Measurements from ENCODE around the gene TRIM13.
"Not testable (repeated sequence)": the region's sequence is repeated elsewhere in the genome, so short reads cannot be mapped to it uniquely, and the experiment has no call there.

TRIM13 gene

DNA sequence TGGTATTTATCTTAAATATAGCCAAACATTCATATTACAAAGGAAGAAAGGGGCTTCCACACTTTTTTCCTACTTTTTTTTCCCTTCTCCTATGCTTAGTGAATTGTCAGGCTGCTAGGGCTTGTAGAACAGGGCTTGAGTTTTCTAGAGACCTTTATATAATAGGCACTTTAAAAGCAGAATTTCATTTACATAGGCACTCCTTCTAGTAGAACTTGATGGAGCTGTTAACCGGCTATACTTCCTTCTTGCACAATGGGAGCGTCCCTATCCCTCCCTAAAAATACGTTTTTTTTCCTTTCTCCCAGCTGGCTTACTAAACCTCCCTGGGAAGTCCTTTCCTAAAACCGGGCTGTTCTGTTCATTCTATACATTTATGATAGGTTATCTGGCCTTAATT is 1.1 kb downstream of the TRIM13 start:
- no peak for DNase-seq

DNA sequence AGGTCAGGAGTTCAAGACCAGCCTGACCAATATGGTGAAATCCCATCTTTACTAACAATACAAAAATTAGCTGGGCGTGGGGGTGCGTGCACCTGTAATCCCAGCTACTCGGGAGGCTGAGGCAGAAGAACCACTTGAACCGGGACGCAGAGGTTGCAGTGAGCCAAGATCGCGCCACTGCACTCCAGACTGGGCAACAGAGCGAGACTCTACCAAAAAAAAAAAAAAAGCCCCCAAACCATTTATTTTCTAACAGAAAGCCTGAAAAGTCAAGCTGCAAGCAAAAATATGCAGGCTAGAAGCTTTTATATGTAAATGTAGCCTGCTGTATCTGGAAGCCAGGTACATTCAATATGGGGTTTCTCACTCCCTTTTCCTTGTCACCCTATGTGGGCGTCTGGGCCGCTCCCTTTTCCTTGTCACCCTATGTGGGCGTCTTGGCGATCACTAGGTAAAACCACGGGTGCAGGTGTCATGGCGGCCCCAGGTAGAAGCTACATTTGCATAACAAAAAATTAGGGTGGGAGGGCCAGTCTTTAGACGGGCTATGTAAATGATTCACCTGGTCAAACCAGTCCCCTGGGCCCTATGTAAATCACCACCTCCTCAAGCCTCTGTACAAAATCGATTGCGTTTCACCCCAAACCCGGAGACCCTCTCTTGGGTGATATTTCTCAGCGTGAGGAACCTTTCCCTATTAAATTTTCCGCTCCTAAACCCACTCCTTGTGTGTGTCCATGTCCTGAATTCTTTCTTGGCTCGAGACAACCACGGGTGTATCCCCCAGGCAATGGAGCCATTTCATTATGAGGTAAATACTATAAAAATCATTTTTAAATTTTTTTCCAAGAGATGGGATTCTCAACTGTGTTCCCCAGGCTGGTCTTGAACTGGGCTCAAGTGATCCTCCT is 2.1 kb downstream of the TRIM13 start:
- DNase-seq = no peak

DNA sequence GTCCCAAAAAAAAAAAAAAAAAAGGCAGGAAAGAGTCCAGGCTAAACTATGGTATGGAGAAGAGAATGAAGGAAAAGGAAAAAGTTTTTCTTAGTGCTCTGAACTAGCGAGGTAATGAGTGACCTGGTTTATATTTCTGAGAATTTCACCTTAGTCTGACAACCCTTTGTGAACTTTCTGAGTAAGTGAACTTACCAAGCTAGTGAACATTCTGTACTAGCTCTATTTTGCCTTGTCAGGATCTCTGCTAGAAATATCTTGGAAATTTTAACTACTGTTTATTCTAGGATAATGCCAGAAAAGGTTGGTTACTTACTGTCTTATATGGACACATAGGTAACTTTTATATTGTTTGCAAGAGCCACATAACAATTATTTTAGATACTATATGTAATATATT is 4.4 kb downstream of the TRIM13 start:
- DNase-seq = no peak

DNA sequence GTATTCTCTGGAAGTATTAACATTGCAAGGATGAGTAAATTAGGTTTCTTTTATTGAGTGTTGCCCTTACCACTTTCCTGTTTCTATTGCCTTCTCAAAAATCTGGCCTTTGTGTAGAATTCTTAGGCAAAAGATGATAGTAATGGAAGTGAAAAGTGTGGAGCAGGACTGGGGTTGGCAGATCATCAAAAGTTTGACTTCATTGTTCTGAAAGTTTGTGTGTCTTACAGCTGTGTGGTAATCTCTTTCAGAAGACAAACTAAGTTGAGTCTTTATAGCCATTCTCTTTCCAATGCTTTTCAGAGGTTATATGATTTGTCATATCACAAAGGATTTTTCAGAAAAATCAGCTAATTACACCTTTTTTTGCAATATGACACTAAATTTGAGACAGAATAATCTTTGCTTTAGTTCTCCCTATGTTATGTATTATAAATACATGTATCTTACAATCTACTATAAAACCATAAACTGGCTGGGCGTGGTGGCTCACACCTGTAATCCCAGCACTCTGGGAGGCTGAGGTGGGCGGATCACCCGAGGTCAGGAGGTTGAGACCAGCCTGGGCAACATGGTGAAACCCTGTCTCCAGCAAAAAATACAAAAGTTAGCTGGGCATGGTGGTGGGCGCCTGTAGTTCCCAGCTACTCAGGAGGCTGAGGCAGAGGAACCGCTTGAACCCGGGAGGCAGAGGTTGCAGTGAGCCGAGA is 9.7 kb downstream of the TRIM13 start:
- DNase-seq = no peak

DNA sequence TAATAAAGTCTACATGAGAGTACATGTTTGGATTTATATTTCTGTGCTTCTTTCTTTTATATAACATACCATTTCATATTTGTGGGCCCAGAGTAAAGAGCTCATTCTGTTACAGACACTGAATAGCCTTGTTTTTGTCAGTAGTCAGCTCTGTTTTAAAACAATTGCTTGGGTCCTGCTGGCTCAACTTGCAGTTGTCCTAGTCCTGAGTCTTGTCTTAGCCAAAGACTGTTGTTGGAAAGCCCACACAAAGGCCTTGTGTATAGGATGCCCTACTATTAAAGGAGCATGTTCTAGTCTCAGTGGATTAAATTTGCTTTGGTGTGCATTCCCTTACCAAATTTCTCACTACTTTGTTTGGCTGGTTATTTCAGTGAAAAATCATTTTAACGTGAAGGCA is 14.6 kb downstream of the TRIM13 start:
- DNase-seq = no peak

DNA sequence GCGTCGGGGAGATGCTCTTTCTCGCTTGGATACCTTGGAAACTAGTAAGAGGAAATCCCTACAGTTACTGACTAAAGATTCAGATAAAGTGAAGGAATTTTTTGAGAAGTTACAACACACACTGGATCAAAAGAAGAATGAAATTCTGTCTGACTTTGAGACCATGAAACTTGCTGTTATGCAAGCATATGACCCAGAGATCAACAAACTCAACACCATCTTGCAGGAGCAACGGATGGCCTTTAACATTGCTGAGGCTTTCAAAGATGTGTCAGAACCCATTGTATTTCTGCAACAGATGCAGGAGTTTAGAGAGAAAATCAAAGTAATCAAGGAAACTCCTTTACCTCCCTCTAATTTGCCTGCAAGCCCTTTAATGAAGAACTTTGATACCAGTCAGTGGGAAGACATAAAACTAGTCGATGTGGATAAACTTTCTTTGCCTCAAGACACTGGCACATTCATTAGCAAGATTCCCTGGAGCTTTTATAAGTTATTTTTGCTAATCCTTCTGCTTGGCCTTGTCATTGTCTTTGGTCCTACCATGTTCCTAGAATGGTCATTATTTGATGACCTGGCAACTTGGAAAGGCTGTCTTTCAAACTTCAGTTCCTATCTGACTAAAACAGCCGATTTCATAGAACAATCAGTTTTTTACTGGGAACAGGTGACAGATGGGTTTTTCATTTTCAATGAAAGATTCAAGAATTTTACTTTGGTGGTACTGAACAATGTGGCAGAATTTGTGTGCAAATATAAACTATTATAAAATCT is 15.7 kb downstream of the TRIM13 start:
- DNase-seq = no peak

DNA sequence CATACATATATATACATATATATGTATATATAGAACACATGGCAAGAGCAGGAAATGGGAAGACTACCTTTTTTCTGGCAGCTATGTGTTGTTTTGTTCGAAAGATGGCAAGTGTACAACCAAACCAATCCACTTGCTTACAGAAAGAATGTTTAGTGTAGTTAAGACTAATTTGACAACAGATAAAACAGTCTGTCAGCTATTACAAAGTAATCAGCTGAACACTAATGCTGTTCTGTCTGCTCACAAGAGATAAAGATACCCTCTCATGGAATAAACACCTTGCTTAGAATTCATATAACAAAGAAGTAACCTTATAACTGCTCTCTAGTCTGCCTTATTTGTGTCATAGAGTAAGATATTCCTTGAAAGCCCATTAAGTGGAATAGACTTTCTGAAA is 17.5 kb downstream of the TRIM13 start:
- DNase-seq = no peak

DNA sequence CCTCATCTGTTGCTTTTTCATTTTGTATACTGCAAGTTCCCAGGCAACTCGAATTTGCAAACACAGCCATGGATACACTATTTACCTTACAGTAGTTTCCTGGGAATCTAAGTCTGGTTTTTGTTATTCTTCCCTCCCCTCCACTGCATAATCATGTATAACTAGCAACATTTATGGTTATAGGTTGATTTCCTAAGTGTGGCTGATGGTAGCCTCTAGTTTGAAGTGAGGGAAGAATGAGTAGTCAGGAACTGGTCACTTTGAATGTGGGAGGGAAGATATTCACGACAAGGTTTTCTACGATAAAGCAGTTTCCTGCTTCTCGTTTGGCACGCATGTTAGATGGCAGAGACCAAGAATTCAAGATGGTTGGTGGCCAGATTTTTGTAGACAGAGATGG is 18.4 kb downstream of the TRIM13 start, which contains the start of gene KCNRG:
KCNRG (plus strand) TSS at position 187 of the 400 bp plus-strand sequence; CDS start at position 237, 50 bp downstream.
- DNase-seq = no peak

DNA sequence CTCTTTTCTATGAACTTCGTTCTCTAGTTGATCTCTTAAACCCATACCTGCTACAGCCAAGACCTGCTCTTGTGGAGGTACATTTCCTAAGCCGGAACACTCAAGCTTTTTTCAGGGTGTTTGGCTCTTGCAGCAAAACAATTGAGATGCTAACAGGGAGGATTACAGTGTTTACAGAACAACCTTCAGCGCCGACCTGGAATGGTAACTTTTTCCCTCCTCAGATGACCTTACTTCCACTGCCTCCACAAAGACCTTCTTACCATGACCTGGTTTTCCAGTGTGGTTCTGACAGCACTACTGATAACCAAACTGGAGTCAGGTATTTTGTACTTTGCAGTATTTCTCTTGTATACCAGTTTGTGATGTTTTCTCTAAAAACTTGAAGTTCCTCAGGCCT is 18.9 kb downstream of the TRIM13 start:
- no peak for DNase-seq

DNA sequence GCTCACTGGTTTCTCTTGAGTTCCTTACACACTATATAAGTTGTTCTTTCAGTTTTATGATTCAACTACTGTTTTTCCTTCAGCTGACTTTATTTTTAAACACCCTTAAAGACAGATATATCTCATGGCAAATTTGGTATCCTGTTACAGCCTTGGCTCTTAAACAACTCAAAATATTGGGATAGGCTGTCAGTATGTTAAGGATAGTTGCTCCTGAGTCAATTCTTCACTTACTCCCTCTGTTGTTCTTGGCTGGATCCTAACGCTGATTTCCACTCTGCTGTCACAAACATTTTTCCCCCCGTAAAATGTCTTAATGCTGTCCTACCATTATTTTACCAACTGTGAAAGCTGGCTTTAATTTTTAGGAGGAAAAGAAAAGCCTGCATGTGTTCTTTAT is 19.6 kb downstream of the TRIM13 start:
- DNase-seq = no peak

DNA sequence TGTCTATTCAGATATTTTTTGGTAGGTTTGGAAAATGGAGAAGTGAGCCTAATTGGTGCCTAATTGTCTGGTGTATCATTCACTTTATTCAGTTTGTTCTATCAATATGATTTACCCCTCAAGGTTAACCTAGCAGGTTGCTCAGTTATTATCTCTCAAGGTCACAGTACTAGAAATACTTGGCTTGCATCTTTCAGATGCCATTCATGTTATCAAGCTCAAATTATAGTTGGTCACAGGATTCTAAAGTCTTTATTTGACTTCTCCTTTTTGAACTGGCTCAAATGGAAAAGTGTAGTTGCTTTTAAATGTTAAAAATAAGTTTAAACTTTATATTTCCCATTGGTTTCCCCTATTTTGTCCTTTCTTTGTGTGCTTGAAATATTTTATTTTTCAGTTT is 21.0 kb downstream of the TRIM13 start:
- DNase-seq = no peak

DNA sequence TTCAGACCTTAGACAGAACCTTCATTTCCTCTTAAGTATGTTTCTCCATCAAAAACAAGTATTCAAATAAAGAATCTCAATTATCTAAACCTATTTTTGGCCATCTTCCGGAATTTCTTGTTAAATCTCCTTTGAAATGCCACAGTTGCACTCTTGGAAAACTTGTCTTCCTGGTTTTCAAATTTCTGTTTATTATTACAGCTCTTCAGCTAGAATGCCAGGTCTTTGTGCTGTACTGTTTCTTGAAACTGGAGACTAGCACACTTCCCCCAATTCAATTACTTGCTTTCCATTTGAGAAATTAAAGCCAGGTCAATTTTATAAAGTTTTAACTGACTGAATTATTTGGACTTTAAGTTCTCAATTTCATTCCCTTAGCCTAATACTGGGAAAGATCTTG is 28.6 kb downstream of the TRIM13 start:
- DNase-seq = no peak

DNA sequence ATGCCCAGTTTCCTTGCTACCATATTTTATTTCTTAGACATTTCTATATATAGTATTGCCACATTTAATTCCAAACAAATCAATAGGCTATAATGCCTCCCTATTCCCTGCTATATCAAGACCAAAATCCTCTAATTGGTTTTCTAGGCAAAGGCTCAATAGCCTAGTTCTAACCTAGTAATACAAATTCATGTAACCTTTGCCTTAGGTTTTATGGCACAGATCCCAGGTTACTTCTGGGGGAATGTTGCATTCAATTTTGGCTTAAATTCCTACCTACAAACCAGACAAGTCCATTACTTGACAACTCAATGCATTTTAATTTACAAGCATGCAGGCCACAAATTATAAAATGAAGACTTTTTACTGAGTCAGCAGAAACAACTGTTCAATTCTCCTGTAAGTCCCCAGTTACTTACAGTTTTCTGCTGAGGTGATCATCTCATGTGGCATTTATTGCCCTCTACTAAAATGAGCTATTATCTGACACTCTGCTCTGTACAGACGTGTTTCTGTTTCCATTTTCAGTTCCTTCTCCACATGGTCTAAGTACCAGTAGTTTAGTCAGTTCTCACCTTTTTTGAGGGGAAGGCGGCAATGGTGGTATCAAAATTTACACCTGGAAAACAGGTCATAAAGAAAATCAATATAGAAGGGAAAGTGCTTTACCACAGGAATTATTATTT is 30.1 kb downstream of the TRIM13 start:
- DNase-seq = no peak

DNA sequence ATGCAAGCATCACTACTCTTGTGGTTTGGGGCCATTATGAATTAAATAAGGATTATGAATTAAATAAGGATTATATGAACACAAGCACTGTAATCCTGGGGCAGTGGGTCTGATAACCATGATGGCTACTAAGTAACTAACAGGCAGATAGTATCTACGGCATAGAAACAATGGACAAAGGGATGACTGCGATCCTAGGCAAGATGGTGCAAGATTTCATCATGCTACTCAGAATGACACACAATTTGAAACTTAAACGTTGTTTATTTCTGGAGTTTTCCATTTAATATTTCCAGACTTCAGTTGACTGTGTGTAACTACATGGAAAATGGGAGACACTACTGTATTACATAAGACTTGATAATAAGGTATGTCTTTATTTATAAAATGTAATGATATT is 33.5 kb downstream of the TRIM13 start:
- no peak for DNase-seq

DNA sequence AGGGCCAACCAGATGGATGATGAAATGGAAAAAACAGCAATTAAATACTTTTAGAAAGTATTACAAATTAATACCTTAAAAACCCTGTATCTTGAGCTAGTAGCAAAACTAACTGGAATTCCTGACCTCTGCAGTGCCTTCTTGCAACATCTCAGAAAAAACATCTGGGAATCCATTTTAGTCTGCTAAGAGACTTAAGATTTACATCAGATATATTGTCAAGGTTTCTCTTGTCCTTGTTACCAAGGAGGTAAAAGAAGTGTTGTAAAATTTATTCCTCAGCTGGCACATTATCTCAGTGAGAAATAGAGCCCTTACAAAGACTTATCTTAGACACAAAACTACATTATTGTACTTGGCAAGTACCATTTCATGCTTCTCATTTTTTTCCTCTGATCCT is 36.9 kb downstream of the TRIM13 start:
- no peak for DNase-seq

DNA sequence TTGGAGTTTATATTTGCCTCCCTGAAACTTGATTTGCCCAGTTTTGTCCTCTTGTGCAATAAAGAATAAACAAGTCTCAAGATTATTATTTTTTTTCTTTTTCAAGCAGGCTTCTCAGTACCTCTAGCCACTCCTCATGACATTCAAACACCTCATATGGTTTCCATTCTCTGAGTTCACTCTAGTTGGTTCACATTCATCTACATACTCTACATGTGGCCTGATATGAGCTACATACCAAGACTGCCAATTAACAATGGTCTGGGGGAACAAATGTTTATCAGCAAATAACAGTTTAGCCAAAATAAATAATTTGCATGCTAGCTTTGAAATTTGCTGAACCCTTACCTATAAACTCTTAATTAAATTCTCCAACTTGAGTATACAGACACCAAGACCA is 40.9 kb downstream of the TRIM13 start:
- no peak for DNase-seq

DNA sequence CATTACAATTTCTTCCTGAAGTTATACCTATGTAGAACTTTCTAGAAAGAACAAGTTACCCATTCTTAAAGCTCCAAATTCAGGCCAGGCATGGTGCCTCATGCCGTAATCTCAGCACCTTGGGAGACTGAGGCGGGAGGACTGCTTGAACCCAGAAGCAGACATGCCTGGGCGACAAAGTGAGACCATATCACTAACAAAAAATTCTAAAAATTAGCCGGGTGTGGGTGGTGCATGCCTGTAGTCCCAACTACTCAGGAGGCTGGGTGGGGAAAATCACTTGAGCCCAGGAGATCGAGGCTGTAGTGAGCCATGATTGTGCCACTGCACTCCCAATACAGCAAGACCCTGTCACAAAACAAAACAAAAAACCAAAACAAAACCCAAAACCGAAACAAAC is 41.4 kb downstream of the TRIM13 start:
- DNase-seq = no peak

DNA sequence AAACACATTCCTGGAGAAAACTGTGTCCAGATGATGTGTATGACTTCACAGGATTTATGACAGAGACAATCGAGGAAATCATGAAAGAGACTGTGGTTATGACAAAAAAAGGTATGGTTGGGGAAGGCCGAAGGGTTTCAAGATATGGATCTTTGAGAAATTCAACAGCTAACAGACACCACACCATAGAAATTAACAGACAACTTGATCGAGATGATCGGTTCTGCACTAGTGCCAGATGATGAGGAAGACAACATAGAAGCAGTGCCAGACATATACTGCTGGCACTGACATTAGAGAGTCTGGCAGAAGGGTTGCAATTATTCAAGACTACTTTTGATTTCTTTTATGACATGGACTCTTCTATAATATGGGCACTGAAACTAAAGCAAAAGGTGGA is 55.6 kb downstream of the TRIM13 start:
- no peak for DNase-seq

DNA sequence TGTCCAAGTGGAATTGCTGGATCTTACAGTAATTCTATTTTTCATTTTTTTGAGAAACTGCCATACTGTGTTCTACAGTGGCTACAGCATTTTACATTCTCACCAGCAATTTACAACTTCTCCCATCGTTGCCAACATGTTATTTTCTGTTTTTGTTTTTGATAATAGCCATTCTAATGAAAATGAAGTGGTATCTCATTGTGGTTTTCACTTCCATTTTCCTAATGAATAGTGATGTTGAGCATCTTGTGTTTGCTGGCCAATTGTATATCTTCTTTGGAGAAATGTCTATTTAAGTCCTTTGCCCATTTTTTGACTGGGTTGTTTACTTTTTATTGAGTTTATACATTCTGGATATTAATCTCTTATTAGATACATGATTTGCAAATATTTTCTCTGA is 57.0 kb downstream of the TRIM13 start:
- DNase-seq = no peak

DNA sequence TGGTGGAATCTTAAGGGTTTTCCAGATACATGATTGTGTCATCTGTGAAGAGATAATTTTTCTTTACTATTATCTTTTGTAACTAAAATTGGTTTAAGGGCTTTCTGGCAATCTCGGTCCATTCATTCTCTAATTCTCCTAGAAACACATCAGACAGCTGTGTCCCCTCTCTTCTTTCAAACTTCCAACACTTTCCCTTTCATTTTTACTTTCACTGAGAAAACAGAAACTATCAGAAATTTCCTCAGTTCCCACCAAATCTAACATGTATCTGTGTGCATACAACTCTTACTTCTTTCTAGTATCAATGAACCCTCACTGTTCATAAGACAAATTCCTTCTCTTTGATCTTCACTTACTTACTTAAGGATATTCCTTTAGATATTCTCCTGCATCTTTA is 58.6 kb downstream of the TRIM13 start:
- no peak for DNase-seq

DNA sequence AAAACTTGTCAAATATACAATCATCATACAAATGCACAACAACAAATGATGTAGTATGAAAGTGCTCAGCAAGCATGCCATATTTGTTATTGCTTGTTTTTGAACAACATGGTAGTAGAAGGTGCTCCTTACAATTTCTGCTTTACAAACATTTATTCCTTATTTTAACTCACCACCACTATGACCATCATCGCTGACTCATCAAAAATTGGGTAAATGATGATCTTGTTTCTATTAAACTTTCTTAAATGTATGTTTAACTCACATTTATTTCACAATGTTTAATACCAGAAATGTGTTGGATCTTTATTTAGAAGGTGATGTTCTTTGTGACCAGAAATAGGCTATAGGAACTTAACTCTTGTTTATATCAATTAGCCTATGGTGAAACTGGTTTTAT is 63.9 kb downstream of the TRIM13 start:
- DNase-seq = no peak

DNA sequence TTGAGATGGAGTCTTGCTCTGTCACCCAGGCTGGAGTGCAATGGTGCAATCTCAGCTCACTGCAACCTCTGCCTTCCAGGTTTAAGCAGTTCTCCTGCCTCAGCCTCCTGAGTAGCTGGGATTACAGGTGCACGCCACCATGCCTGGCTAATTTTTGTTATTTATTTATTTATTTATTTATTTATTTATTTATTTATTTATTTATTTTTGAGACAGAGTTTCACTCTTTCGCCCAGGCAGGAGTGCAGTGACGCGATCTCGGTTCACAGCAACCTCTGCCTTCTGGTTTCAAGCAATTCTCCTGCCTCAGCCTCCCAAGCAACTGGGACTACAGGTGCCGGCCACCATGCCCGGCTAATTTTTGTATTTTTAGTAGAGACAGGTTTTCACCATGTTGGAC is 65.5 kb downstream of the TRIM13 start:
- not testable (repeated sequence) for DNase-seq

DNA sequence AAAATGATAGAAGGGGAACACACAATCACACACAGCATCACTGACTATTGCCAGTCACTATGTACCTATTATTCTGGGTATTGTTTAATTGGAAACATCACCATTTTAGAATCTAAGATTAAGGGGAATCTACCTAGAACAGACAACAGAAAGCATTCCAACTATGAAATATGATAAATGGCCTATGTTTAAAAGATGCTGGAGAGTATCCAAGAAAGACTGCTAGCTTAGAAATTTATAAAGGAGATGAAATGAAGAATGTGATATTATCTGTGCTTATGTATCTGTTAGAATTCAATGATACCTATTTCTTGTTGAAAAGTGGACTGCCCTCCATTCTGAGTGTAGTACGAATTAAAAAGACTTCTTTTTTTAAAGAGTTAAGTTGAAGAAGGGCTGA is 68.9 kb downstream of the TRIM13 start:
- DNase-seq = no peak

All from central memory CD4-positive, alpha-beta T cell (primary cell).